Panc1 (cell line): ENCODE data around the gene POLE. TPM values are rescaled to one million over a fixed set of nuclear protein-coding genes. Genes with fewer than 3 reads are reported as not detected.

Source experiments
- ATAC-seq: fragments of 200-7000 bp; cut with Tn5 transposase; 2 replicates; pipeline ENCODE4 v1.9.1; 2020; ENCODE audit warnings: mild to moderate bottlenecking, moderate library complexity
- BruUV-seq: library from RNA; stranded (reverse); fragments of 400-500 nt; replicated peaks from 2 replicates; lab custom pipeline; 2021; lab: Mats Ljungman, UMichigan
- CTCF ChIA-PET: fragments of 300-600 bp; sonication (Branson Sonifier 250); formaldehyde crosslinking; loops from one replicate; lab custom pipeline; 2022; ENCODE audit warnings: antibody characterized with exemption; lab: Charles Lee
- POLR2A ChIA-PET: fragments of 300-600 bp; sonication (Branson Sonifier 250); formaldehyde crosslinking; loops from one replicate; lab custom pipeline; 2022; ENCODE audit warnings: antibody characterized with exemption; lab: Charles Lee
- DNase-seq: peaks from one replicate; pipeline ENCODE4 v3.0.0-alpha.2; 2010; ENCODE audit warnings: low read depth, low spot score
- H3K27ac ChIP-seq: 2 replicates; pipeline ENCODE4 v1.5.1; 2011; ENCODE audit warnings: mild to moderate bottlenecking, low read length, inconsistent platforms
- H3K27me3 ChIP-seq: fragments of 200-500 bp; sonication (Bioruptor generic); 2 replicates; pipeline ENCODE4 v1.6.0; 2014; ENCODE audit warnings: low read length, inconsistent platforms; ENCODE audit not compliant: control insufficient read depth, insufficient read depth
- H3K36me3 ChIP-seq: fragments of 200-500 bp; sonication (Bioruptor generic); 2 replicates; pipeline ENCODE4 v1.5.1; 2014; ENCODE audit warnings: inconsistent platforms, mild to moderate bottlenecking, low read length, moderate library complexity; ENCODE audit not compliant: control insufficient read depth, insufficient read depth
- H3K4me1 ChIP-seq: 2 replicates; pipeline ENCODE4 v1.5.1; 2011; ENCODE audit warnings: inconsistent platforms, mild to moderate bottlenecking, low read length, moderate library complexity; ENCODE audit not compliant: control insufficient read depth, insufficient read depth
- H3K4me3 ChIP-seq, 2 experiments: 2 replicates each; pipeline ENCODE4 v1.5.1; 2011 to 2012; ENCODE audit warnings: low read depth in 2 of 2, low read length in 2 of 2, mild to moderate bottlenecking in 2 of 2, inconsistent platforms in 1 of 2, moderate library complexity in 1 of 2
- H3K9me3 ChIP-seq: fragments of 200-500 bp; sonication (Bioruptor generic); 2 replicates; pipeline ENCODE4 v1.5.1; 2014; ENCODE audit warnings: low read depth, mild to moderate bottlenecking, inconsistent platforms, low read length, moderate library complexity; ENCODE audit not compliant: control insufficient read depth, insufficient read depth
- CTCF ChIP-seq: fragments of 450-650 bp; IDR thresholded peaks from 2 replicates; pipeline ENCODE4 v1.5.1; 2017; ENCODE audit warnings: mild to moderate bottlenecking
- POLR2AphosphoS5 ChIP-seq: IDR thresholded peaks from 2 replicates; pipeline ENCODE4 v1.6.1; 2012; ENCODE audit warnings: mild to moderate bottlenecking, low read depth, low read length, moderate library complexity
- REST ChIP-seq, 2 experiments: IDR thresholded peaks; 2 replicates each; pipeline ENCODE4 v1.6.1; 2011 to 2012; ENCODE audit warnings: low read depth in 2 of 2, control low read depth in 1 of 2, low read length in 1 of 2, mild to moderate bottlenecking in 1 of 2, moderate library complexity in 1 of 2; ENCODE audit not compliant: insufficient read depth in 1 of 2
- SIN3A ChIP-seq: IDR thresholded peaks from 2 replicates; pipeline ENCODE4 v1.6.1; 2012; ENCODE audit warnings: low read depth, mild to moderate bottlenecking, low read length, moderate library complexity, borderline replicate concordance; ENCODE audit not compliant: insufficient read depth
- TCF7L2 ChIP-seq: IDR thresholded peaks from 2 replicates; pipeline ENCODE4 v1.6.1; 2011; ENCODE audit warnings: mild to moderate bottlenecking, low read depth, low read length, inconsistent platforms
- in situ Hi-C: cut with HindIII; loops from 2 replicates; pipeline ENCODE4 v1.10.0; 2016; ENCODE audit warnings: low sequenced_read_pairs, low pct_unique_long_range_greater_than_20kb
- intact Hi-C: fragments of 100-400 bp; cut with micrococcal nuclease; formaldehyde crosslinking; loops from one replicate; pipeline ENCODE4 v1.10.0; 2022; ENCODE audit not compliant: unreplicated experiment
- total RNA-seq: library from RNA; stranded (reverse); gene quantifications from one replicate; pipeline ENCODE4 v1.2.1, GENCODE V29; 2021; ENCODE audit not compliant: unreplicated experiment

The POLE gene
- total RNA-seq, 1 experiment from 2014 or later: 112 TPM

DNA sequence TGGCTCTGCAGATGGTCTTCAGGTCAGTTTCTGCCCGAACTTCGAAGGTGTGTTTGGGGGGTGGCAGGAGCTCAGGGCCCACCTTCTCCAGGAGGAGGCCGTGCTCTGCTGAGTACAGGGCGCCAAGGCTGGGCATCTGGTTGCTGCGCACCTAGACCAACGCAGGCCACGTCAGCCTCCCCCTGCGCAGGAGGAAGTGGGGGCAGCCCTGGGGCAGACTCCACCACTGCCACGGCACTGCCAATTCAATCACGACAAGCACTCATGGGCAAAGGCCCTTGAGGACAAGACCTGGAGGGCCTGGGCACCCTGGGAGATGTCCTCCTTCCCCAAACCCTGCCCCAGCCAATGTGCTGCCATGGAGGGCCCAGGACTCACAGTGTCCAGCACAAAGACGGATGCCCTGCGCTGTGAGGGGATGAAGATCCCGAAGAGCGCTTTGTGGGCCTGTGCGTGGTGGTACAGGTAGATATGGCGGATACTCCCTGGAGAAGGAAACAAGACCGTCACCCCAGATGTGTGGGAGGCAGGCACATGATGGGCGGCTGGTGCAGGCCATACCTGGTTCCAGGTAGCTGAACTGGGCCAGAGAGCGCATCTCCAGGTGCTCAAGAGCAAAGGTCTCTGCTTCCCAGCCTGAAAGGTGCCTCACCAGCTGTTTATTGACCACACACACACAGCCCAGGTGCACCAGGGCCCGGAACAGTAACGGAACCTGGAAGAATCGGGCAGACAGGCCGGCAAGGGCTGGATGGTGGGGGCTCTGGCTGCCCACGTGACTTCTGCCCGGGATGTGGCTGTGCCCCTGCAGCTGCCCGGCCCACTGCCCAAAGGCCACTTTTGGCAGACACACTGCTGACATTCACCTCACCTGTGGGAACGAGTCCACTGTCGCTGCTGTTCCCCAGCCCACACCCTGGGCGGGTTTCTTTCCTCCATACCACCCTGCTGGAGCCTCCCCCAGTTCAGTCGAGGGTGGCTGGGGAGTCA is 44.0 kb downstream of the POLE start:
- Histone ChIP-seq H3K36me3 (no peaks in the 10 kb centered on the region; the same call in 1 of the 2 replicates), H3K9me3 (no peaks in the 10 kb centered on the region), H3K27ac (no peak overlapping the region), H3K4me3 (no peak overlapping the region), H3K4me1 (no peaks in the 10 kb centered on the region), H3K27me3 (no peaks in the 10 kb centered on the region)
- DNase-seq: no peak
- intact Hi-C loops (no loop called here), in situ Hi-C loops (no loop called here)
- BruUV-seq: no TSS peak
- TF ChIP-seq TCF7L2 (no peak), REST (IDR thresholded peaks at IDR 0.05; ENCODE audit: insufficient read depth in 1 of 2, low read depth in 2 of 2, low read length in 1 of 2) (no peak), POLR2AphosphoS5 (no peak), CTCF (no peak), SIN3A (no peak)
- ATAC-seq: no peak
- POLR2A ChIA-PET: no interaction called here
- CTCF ChIA-PET: no interaction called here

GRCh38 chr12:132641811-132642650 is 45.1 kb downstream of the POLE start:
- CTCF ChIA-PET: no interaction called here
- intact Hi-C loops: no loop called here

More at GRCh38 chr12:132641811-132642650, 45.1 kb downstream of the POLE start:
- POLR2A ChIA-PET: no interaction called here
- no peaks in the 10 kb centered on the region for H3K4me1 ChIP-seq
- H3K9me3 ChIP-seq: no peaks in the 10 kb centered on the region
- in situ Hi-C loops: no loop called here
- ATAC-seq (no peak), DNase-seq (no peak)
- H3K27me3 ChIP-seq: no peaks in the 10 kb centered on the region
- TF ChIP-seq REST (IDR thresholded peaks at IDR 0.05; ENCODE audit: insufficient read depth in 1 of 2, low read depth in 2 of 2, low read length in 1 of 2) (no peak), SIN3A (no peak), CTCF (no peak), POLR2AphosphoS5 (no peak), TCF7L2 (no peak)
- H3K36me3 ChIP-seq: no peaks in the 10 kb centered on the region
- H3K27ac ChIP-seq: no peak overlapping the region
- BruUV-seq: no TSS peak
- no peak overlapping the region for H3K4me3 ChIP-seq
